ENCODE data around the gene PI4KA.
"Not testable (repeated sequence)": the region's sequence is repeated elsewhere in the genome, so short reads cannot be mapped to it uniquely, and the experiment has no call there.

The PI4KA gene

DNA sequence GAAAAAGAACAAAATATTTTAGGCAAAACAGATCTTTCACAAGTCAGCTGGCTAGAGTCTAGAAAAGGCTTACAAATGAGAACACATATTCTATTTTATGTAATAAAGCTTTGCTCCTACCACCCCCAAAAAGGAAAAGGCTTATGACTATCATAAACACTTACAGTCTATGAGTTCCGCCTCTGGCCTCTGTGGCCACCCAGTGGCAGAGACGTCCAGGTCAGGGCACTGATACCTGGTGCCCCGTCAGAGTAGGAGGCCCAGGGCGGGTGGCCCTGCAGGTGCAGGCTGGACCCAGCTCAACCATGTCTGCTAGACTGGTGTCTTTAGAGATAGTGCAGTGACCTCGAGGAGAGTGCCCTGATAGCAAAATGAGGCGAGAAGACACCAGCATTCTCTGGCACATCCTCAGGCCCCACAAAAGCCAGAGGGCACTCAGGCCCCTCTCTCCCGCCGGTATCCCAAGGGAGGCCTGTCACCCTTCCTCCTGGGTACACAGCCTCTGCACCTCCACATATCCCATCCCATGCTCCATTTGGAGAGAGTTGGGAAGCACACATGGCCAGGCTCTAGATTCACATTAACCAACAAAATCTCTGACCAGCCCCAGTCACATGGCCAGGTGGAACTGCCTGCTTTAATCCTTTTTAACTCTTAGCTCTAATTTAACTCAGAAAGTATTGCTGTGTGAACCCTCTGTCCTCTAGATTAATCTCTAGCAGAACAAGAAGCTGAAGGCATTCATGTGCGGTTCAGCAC is 112.0 kb downstream of the PI4KA start:
- no peak for DNase-seq
- in situ Hi-C loops (cut with MboI; ENCODE audit: low pct_unique_long_range_greater_than_20kb, low sequenced_read_pairs), result no loop called here

DNA sequence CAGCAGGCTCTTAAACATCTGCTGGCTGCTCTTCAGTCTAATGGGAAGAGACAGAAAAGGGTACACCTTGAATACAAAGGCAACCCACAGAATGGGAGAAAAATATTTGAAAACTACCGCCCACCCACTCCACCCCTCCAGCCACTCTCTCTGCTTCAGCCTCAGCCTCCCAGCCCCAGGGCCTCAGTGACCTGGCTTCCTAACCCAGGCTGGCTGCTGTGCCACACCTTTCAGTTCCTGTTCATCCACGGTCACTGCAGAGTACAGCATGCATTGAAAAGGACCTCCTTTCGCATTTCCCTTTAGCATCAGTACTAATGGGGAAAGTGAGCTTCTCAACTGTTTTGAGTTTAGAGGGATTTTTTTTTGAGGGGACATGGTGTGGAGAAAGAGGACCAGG is 113.5 kb downstream of the PI4KA start:
- in situ Hi-C loops (cut with MboI; ENCODE audit: low pct_unique_long_range_greater_than_20kb, low sequenced_read_pairs), result no loop called here
- no peak for DNase-seq

DNA sequence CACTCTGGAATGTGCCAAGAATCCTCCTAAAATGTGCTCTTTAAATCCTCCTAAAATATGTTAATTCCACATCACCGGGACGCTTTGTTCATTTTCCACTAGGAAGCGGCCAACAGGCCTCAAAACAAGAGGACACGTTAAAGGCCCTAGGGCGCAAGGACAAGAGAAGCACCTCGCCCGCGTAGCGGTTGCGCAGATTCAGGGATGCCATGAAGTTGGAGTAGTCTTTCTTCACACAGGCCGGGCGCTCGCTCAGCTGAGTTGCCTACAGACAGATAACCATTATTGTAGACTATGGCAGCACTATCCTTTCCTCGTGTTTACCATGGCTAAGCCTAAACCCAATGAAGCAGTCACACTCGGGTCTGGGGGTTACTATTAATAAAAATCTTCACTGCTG is 114.2 kb downstream of the PI4KA start:
- in situ Hi-C loops (cut with MboI; ENCODE audit: low pct_unique_long_range_greater_than_20kb, low sequenced_read_pairs), result no loop called here
- no peak for DNase-seq

DNA sequence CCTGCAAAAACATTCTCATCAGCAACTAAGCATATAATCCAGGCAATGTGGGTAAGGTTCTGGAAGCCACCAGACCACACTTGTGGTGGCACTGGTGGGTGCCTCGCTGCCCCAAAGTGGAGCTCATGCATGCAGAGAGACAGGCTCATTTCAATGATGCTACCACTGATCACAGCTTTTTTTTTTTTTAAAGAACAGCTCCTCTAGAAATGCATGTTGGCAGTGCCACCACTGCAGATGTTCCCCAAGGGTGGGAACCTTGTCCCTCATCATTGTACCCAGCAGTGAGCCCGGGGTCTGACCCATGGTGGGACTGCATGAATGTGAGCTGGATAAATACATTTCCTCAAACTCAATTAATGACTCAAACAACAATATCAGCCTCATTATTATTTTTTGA is 115.8 kb downstream of the PI4KA start:
- no peak for DNase-seq
- in situ Hi-C loops (cut with MboI; ENCODE audit: low pct_unique_long_range_greater_than_20kb, low sequenced_read_pairs), result no loop called here

DNA sequence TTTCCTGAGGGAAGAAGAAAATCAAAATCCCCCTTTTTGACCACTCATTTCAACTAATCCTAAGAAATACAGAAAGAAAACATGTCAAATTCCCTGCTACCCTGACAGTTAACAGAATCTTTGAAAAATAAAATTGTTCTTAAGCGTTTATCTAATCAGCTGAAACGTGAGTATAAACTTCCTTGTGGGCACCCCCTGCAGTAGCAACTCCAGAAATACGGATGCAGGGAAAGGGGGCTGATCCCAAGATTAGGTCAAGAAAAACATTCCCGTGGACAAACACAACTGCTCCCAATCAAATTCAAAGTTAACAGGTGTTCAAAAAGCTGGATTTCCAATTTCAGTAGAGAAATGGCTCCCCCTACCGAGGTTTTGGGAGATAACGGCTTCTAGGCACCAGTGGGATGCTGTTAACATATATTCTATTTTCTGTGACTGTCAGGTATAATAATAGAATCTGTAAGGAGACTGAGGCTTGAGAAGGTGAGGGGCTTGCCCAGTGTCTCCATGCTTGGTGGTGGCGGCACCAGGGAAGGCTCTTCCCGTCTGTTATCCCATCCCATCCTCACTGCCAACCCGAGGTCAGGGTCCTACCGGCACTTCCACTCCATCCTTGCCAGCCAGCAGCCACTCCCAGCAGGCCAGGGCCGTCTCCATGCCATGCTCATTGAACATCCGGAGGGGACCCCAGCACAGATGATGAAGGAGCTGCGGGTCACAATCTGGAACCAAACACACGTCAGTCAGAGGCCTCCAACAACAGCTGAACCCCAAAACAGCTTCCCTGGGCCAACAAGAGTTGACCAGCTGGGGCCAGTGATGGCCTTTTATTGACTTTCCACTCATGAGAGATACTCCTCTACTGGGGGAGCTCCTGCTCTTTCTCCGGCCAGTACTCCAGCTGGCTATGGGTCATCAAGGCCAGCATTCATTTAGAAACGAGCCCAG is 116.7 kb downstream of the PI4KA start:
- peak; percentile 54 for DNase-seq
- in situ Hi-C loops (cut with MboI; ENCODE audit: low pct_unique_long_range_greater_than_20kb, low sequenced_read_pairs), result no loop called here

DNA sequence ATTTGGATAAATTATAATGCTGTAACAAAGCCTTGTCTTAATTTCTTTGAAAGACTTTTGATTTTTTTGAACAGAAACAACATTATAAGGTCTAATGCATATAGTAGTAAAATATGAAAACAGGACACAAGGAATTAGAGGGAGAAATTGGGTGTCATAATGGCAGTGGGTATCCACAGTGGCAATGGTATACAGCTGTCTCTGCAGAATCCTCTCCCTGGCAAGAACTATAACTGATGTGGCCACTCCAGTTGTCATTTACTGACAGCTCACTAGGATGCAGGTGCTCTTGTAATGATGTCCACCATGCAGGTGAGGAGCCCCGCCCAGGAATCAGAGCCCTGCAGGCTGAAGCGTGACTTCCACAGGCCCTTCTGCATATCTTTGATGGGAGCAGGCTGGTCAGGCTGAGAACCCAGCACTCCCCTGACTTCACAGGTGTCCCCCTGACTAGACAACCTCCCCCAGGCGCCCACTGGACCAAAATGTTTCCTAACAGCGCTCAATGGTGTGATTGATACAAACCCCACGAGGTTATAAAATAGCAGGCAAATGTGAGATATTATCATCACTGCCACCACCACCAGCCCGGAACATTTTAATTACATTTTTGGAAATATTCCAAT is 117.5 kb downstream of the PI4KA start:
- DNase-seq, result no peak
- in situ Hi-C loops (cut with MboI; ENCODE audit: low pct_unique_long_range_greater_than_20kb, low sequenced_read_pairs), result no loop called here

DNA sequence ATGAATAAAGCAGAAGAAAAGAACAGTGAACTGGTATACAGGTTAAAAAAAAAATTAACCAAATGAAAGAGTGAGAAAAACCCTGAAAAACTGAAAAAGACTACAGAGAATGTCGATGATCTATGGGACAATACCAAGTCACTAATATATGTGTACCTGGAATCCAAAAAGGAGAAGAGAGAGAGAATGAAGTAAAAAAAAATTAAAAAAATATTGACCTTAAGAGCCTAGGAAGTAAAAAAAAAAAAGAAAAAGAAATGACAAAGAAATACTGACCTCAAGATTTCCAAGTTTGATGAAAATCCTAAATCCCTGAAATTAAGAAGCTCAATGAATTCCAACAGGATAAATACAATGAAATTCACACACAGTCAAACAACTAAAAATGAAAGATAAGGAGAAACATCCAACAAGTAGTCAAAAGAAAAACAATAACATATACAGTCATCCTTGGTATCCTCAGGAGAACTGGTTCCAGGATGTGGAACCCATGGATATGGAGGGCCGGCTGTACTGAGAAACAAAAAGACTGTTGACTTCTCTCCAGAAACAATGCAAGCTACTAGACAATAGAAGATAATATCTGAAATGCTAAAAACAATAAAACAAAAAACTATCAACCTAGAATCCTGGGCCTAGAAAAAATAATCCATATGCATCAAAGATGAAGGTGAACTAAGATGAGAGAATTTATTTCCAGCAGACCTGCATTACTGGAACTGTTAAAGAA is 118.2 kb downstream of the PI4KA start:
- in situ Hi-C loops (cut with MboI; ENCODE audit: low pct_unique_long_range_greater_than_20kb, low sequenced_read_pairs), result no loop called here
- no peak for DNase-seq

DNA sequence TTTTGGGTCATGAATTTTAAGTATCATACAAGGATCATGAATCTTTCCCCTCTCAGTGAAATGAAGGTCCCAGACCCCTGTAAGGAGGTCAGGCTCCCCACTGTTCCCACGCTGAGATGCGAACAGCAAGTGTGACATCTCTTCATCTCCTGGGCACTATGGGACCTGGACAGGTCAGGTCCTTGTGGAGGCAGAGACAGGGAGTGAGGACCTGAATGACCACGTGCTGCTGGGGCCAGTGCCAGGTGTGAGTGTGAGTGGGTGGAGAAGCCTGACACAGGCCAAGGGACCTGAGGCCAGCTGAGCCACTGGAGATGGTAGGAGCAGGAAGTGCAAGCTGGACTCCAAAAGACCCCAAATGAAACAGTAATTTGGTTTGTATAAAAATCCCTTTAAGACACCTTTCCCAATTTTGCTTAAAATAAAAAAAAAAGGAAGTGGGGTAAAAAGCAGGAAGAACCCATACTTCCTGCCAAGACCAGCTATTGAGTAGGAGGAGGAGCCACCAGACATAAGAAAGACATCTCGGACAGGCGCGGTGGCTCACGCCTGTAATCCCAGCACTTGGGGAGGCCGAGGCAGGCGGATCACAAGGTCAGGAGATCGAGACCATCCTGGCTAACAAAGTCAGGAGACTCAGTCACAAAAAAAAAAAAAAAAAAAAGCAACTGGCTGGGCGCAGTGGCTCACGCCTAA is 120.1 kb downstream of the PI4KA start:
- peak; percentile 71 for DNase-seq
- in situ Hi-C loops (cut with MboI; ENCODE audit: low pct_unique_long_range_greater_than_20kb, low sequenced_read_pairs), result no loop called here

DNA sequence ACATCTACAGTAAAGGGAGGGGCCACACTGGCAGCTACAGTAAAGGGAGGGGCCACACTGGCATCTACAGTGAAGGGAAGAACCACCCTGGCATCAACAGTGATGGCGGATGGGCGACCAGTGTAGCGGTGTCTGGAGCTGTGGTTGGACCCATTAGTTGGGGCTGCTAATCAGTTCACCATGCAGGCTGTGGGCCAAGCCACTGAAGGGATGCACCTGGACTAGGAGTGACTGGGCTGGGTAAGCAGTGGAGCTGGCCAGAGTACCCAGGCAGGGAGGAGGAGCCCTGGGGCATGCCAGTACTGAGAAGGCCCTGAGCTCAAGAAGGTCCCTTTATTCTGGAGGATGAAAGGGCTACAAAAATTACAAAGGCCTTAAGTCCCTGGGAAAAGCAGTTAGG is 121.7 kb downstream of the PI4KA start:
- in situ Hi-C loops (cut with MboI; ENCODE audit: low pct_unique_long_range_greater_than_20kb, low sequenced_read_pairs), result not testable (repeated sequence)

DNA sequence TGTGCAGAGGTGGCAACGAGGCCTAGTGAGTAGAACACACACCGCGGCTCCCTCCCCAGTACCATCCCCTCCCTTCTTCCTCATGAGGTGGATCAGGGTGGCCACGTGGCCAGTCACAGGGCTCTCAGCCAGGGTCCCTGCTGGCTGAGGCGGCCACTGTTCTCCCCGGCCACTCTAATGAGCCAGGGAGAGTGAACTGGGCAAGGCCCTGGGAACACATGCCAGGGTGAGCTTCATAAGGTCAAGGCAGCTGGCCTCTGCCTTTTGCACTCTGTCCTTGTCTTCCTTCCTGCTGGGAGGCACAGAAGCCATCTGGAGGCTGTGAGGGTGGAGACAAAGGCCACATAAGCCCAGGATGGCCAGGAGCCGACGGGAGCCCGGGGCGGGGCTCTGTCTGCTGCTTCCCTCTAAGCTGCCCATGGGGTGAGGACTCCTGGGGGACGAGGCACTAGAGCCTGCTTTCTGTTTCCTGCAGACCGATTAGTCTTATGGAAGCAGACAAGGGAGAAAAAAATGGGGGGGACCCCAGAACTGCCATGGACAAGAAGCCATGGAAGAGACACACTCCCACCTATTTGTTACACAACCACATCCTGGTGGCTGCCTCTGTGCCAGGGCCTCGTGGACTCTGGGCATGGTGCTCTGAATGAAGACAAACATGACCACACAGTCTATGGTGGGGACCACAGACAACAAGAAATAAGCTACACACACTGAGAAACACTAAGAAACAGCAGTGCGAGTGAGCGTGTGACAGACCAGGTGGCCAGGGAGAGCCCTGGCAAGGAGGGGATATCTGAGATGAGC is 123.1 kb downstream of the PI4KA start:
- in situ Hi-C loops (cut with MboI; ENCODE audit: low pct_unique_long_range_greater_than_20kb, low sequenced_read_pairs); DNase-seq: not testable (repeated sequence)

More for the DNA sequence above, 121.7 kb downstream of the PI4KA start:
- not testable (repeated sequence) for DNase-seq

DNA sequence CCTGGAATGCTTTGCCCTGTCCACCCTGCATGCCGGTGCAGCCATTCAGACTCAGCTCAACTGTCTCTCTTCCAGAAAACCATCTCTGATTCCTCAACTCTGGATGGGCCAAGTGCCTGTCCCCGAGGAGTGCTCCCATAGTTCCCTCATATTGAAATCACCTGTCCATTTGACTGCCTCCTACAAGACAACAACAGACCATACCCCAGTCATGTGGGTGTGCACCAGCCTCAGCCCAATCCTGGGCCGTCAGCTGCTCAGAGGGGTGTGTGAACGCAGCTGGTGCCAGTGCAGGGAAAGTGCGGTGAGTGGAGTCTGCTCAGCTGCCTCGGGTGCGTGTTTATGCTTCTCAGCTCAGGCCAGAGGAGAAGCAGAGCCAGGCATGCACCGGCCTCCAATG is 126.2 kb downstream of the PI4KA start:
- in situ Hi-C loops (cut with MboI; ENCODE audit: low pct_unique_long_range_greater_than_20kb, low sequenced_read_pairs), result not testable (repeated sequence)

DNA sequence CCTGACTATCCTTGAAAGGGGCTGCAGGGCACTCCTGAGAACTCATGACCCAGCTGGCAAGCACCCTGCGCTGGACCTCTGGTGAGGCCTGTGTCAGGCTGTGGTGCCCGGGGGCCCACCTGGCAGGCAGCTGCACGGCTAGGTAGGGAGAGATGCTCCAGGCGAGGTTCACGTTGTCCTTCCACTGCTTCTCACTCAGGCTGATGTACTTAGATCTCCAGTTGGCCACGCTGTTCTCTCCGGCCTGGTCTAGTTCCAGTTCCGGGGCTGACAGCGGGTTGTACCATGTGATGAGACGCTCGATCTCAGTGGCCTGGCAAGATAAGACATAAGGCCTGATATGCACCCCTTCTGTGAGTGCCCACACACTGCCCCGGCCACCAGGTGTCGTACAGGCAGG is 129.4 kb downstream of the PI4KA start:
- DNase-seq, result no peak
- in situ Hi-C loops (cut with MboI; ENCODE audit: low pct_unique_long_range_greater_than_20kb, low sequenced_read_pairs), result no loop called here

More for the DNA sequence above, 126.2 kb downstream of the PI4KA start:
- not testable (repeated sequence) for DNase-seq

DNA sequence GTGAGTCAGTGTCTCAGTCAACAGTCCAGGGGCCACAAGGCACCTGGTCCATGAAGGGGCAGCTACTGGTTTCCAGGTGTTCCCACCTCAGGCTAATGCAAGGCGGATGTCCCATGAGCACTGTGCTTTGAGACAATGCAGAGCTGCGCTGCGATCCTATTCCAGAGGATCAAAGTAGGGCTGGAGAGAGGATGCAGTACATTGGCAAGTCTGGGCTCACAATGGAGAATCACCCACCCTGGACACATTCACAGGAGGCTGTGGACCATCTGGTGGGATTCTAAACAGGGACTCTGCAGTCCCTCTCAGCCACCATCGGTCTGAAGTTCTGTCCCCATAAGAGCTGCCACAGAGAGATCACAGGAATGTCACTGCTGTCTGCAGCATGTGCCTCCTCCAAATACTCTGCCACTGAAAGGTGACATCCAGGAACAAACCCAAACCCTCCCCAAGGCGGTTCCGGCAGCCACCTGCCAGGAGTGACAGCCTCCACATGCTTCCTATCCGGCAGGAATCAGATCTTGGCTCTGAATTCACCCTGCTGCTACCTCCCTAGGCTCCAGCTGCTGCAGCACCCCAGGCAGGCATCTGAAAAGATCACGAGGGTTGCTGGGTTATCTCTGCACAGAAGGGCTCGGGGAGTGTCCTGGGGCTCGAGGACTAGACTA is 130.0 kb downstream of the PI4KA start:
- DNase-seq, result no peak
- in situ Hi-C loops (cut with MboI; ENCODE audit: low pct_unique_long_range_greater_than_20kb, low sequenced_read_pairs), result no loop called here

DNA sequence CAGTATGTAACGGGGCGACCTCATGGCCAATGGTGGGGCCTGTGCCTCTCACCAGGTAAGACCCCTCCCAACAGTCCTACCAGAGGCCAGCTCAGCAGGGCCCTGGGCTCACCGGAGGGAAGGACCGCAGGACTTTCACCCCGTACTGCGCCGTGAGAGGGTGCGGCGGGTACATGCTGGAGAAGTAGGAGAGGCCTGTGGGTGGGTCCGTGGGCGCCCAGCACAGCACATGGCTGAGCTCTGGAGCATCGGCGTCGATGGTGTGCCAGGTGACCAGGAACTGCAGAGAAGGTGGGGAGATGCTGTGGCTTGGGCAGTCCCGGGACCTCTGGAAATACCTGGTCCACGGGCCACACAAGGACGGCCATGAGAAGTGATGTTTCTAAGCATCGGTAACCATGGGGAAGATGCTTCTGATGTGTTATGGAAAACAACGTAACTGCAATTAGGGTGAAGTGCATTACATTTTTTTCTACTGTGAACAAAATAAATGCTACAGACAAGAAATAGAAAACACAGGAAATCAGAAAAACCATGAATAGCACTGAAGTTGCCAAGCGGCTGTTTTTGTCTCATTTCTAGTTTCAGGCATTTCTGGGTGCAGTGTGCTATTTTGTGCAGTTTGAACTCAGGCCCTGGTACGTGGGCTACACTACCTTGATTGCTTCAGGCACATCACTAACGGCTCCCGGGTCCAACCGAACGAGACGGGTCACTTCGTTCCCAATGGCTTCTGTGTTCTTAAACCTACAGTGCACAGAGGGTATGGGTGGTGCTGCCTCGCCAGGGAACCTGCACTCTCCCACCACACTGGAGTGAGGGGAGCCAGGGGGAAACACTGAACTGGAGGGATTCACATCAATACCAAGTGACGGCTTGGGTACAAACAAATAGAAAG is 131.2 kb downstream of the PI4KA start:
- no peak for DNase-seq
- in situ Hi-C loops (cut with MboI; ENCODE audit: low pct_unique_long_range_greater_than_20kb, low sequenced_read_pairs), result no loop called here

DNA sequence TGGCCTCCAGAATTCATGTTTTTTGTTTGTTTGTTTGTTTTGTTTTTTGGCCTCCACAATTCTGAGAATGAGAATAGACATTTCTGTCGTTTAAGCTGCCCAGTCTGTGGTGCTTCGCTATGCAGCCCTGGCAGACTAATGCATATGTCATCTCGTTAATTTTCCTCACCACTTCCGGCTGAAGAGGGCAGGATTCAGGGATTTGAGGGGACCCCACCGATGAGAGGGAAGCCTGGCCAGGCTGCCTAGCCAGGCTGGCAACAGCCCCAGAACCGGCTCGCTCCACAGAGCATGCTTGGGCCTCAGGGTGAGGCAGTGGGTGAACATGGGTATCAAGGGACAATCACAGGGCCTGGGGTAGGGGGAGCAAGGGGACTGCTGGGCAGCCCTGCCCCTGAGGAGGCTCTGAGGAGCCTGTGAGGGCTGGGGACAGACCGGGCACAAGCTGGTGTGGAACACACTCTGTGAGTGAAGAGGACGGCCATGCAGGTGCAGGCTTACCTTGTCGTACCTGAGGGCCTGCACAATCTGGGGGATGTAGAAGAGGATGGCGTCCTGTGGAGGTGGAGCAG is 132.5 kb downstream of the PI4KA start:
- in situ Hi-C loops (cut with MboI; ENCODE audit: low pct_unique_long_range_greater_than_20kb, low sequenced_read_pairs), result no loop called here
- DNase-seq, result no peak
